ENCODE results near the gene UPK1A.

The UPK1A gene

DNA sequence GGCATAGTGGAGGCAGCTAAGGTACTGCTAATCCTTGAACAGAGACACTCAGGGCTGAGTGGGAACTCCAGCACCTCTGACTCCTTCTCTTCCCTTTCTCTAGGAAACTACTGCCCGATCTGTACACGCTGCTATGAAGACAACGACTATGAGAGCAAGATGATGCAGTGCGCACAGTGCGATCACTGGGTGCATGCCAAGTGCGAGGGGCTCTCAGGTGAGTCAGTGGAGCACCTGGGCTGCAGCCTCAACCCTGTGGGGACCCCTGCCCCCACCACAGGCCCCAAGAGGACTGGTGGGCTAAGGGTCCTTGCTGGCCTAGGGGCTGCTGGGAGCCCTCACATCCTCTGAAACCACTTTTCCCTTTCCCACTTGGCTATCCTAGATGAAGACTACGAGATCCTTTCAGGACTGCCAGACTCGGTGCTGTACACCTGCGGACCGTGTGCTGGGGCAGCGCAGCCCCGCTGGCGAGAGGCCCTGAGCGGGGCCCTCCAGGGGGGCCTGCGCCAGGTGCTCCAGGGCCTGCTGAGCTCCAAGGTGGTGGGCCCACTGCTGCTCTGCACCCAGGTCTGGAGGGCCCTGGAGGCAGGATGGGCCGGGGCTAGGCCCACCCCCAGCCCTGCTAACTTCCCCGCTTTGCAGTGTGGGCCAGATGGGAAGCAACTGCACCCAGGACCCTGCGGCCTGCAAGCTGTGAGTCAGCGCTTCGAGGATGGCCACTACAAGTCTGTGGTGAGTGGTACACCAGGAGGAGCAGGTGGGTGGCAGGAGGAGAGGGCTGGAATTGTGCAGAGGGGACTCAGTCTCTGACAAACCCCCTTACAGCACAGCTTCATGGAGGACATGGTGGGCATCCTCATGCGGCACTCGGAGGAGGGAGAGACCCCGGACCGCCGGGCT, 61.0 kb downstream of the UPK1A start:
- in situ Hi-C loops (cut with HindIII; ENCODE audit: low pct_ligation_motif_present, low sequenced_read_pairs) = no loop called here
- DNase-seq = no peak
- no peaks in the 10 kb centered on the region for H3K27me3 ChIP-seq (replicated peaks)
- no peak overlapping the region for H3K4me3 ChIP-seq (ENCODE audit: low read depth, low read length)
- peaks cover 89% of the 10 kb centered on the region for H3K36me3 ChIP-seq (replicated peaks)
- H3K27ac ChIP-seq = no peak overlapping the region
- TF ChIP-seq CTCF (IDR thresholded peaks at IDR 0.05; ENCODE audit: low read depth, low read length, missing control alignments) = no peak

Data from brain microvascular endothelial cell (primary cell).